Lower leg skin (tissue), 4 donors: ENCODE measurements around the gene RUNX2. TPM values are rescaled to one million over a fixed set of nuclear protein-coding genes. Genes with fewer than 3 reads are reported as not detected.

Experiments used
- DNase-seq, 2 donors: peaks; one replicate each; pipeline ENCODE4 v3.0.0-alpha.2; 2019; ENCODE audit warnings: low spot score in 2 of 2
- H3K4me3 ChIP-seq: fragments of 200-600 bp; sonication (generic); 2 replicates; pipeline ENCODE4 v1.5.1; 2017; ENCODE audit warnings: mild to moderate bottlenecking, low read depth; ENCODE audit not compliant: poor library complexity, severe bottlenecking
- POLR2A ChIP-seq, 2 donors: fragments of 450-650 bp; IDR thresholded peaks; one replicate each; pipeline ENCODE4 v1.6.1; 2016 to 2017; ENCODE audit warnings: antibody characterized with exemption in 2 of 2, mild to moderate bottlenecking in 1 of 2, moderate library complexity in 1 of 2
- WGBS, 2 donors: methylation state at CpG; one replicate each; pipeline ENCODE4 v1.1.5; 2018; 5-methylcytosine and 5-hydroxymethylcytosine counted together
- intact Hi-C: fragments of 100-400 bp; cut with DNase I; formaldehyde crosslinking; loops from one replicate; pipeline ENCODE4 v1.15.0; 2023; ENCODE audit warnings: low total_unique reads
- total RNA-seq, 4 donors: library from RNA; depleted of rRNA; stranded (reverse); fragments of >200 nt; gene quantifications; one replicate each; pipeline ENCODE4 v1.1.0, GENCODE V29; 2016
- TF ChIP-seq, protein P1 (sequence below), 3 donors: fragments of 450-650 bp; IDR thresholded peaks; one replicate each; pipeline ENCODE4 v1.5.1; 2016; ENCODE audit warnings: antibody characterized with exemption in 3 of 3, mild to moderate bottlenecking in 3 of 3, moderate library complexity in 2 of 3

RUNX2 gene
- total RNA-seq, 4 donors from 2014 or later, result 1.8 to 4.8 (median 3.1) TPM

DNA sequence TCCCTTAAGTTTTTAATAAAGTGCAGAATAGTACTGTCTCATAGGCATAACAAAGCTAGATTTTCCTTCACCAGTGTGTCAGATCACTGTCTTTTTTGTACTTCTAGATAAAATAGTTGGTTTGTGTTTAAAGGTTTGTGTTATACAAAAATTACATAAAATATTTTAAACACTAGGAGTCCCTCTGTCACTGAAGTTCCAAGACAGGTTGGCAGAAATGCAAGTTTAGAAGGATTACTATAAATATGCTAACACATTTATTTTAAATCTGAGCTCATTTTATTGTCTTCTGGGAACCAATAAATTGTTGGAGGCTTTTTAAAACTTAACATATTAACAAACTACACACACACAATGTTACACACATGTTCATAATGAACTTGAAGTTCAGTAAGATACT is 30.8 kb upstream of the RUNX2 start:
- intact Hi-C loops, result no loop called here
- no peak for TF ChIP-seq POLR2A (IDR thresholded peaks at IDR 0.05)
- TF ChIP-seq, protein P1, sequence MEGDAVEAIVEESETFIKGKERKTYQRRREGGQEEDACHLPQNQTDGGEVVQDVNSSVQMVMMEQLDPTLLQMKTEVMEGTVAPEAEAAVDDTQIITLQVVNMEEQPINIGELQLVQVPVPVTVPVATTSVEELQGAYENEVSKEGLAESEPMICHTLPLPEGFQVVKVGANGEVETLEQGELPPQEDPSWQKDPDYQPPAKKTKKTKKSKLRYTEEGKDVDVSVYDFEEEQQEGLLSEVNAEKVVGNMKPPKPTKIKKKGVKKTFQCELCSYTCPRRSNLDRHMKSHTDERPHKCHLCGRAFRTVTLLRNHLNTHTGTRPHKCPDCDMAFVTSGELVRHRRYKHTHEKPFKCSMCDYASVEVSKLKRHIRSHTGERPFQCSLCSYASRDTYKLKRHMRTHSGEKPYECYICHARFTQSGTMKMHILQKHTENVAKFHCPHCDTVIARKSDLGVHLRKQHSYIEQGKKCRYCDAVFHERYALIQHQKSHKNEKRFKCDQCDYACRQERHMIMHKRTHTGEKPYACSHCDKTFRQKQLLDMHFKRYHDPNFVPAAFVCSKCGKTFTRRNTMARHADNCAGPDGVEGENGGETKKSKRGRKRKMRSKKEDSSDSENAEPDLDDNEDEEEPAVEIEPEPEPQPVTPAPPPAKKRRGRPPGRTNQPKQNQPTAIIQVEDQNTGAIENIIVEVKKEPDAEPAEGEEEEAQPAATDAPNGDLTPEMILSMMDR (IDR thresholded peaks at IDR 0.05), result no peak
- no peak overlapping the region for H3K4me3 ChIP-seq
- no peak for DNase-seq

DNA sequence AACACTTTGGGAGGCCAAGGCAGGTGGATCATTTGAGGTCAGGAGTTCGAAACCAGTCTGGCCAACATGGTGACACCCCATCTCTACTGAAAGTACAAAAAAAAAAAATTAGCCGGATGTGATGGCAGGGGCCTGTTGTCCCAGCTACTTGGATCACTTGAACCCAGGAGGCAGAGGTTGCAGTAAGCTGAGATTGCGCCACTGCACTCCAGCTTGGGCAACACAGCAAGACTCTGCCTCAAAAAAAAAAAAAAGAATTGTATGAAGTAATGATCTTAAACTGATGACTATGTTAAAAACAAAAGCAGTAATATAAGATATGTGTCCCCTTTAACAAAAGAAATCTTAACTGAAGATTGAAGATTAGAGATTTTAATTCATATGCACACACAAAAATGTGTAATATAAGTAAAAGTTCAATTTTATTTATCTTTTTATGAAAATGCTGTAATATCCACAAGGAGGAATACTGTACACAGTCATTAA is 29.0 kb upstream of the RUNX2 start:
- 94 to 97% methylated on average over 3 of the region's 3 CpGs for WGBS, 2 donors
- no peak overlapping the region for H3K4me3 ChIP-seq
- DNase-seq, result no peak
- TF ChIP-seq, protein P1 (IDR thresholded peaks at IDR 0.05), result no peak
- no peak for TF ChIP-seq POLR2A (IDR thresholded peaks at IDR 0.05)
- intact Hi-C loops, result no loop called here

DNA sequence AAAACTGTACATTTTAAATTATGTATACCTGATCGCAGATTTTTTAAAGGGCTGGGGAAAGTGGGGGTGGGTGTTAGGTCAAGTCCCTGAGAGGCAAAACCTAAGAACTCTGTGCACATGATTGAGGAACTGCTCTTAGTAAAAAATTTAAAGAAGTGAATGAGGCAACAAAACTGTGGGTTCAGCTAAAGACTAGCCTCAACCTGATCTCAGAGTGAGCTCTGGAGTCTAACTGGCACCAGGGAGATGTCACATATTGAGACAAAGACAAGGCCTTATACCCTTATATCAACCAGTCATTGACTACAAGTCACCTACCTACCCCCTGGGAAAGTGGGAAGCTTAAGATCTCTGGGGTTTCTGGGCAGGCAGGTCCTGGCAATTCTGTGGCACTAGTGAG is 27.4 kb upstream of the RUNX2 start:
- intact Hi-C loops, result no loop called here
- 92 to 95% methylated on average over 1 of the region's 1 CpG for WGBS, 2 donors
- TF ChIP-seq, protein P1 (IDR thresholded peaks at IDR 0.05), result no peak
- TF ChIP-seq POLR2A (IDR thresholded peaks at IDR 0.05), result no peak
- no peak for DNase-seq
- no peak overlapping the region for H3K4me3 ChIP-seq

DNA sequence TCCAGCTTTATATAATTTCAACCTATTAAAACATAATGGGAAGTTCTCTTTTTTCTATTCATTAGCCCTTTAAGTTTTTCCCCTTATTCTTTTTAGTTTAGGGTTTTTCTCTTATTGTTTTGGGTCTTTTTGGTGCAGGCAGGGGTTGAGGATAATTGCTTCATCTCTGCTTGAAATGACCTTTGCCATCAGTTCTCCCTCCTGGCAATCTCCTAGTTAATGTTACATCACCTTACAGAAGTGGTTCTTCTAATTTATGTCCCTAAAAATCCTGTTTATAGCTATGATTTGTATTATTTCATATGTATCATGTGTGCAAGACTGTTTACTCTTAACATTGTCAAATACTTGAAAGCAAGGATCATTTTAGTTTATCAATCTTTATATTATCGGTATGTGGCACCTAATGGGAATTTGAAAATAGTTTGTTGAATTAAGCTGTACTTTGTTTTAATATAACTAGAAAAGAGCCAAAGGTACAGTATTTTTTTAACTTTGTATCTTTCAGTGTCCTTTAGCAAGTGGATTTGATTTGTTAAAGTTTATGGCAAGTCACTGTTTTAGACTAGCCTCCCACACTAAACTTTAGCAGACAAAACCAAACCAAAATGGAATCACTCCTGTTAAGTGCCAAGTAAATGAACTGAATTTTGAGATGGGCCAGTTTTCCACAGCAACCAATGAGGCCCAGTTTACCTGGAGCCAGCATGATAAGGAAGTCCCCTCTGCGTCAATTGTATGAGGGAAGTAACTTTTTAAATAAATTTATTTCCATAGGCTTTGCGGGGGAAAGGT is 26.6 kb upstream of the RUNX2 start:
- no peak overlapping the region for H3K4me3 ChIP-seq
- intact Hi-C loops, result no loop called here
- TF ChIP-seq POLR2A (IDR thresholded peaks at IDR 0.05), result no peak
- TF ChIP-seq, protein P1 (IDR thresholded peaks at IDR 0.05), result no peak
- no peak for DNase-seq
- WGBS, 2 donors, result 64 to 65% methylated on average over 3 of the region's 3 CpGs

DNA sequence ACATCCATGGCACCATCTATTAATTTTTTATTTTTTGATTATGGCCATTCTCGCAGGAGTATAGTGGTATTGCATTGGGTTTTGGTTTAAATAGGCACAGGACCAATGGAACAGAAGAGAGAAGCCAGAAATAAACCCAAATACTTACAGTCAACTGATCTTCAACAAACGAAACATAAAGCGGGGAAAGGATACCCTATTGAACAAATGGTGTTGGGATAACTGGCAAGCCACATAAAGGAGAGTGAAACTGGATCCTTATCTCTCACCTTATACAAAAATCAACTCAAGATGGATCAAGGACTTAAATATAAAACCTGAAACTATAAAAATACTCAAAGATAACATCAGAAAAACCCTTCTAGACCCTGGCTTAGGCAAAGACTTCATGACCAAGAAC is 25.3 kb upstream of the RUNX2 start:
- TF ChIP-seq, protein P1 (IDR thresholded peaks at IDR 0.05), result no peak
- intact Hi-C loops, result no loop called here
- DNase-seq, result no peak
- 98 to 99% methylated on average over 3 of the region's 3 CpGs for WGBS, 2 donors
- H3K4me3 ChIP-seq, result no peak overlapping the region

DNA sequence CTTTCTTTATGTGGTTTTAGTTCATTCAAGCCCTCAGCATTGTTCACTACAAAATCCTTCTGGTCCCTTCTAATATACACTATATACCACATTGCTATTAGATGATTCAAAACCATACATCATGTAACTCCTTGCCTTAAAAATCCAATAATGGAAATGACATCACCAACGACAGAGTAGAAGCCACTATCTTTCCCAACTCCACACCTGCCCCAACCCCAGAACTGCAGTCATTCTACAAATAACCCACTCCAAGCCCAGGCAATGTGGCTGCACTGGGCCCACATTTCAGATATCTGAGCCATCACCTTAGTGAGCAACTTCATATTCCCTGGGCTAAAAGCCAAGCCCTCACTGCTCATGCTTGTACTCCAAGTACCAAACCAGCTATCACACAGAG is 22.6 kb upstream of the RUNX2 start:
- TF ChIP-seq POLR2A (IDR thresholded peaks at IDR 0.05), result no peak
- TF ChIP-seq, protein P1 (IDR thresholded peaks at IDR 0.05), result no peak
- DNase-seq, result no peak
- no peak overlapping the region for H3K4me3 ChIP-seq
- WGBS, 2 donors, result 88 to 96% methylated on average over 1 of the region's 1 CpG
- intact Hi-C loops, result no loop called here
